HG03565 (cell line): ENCODE data around the gene ESPN.

ENCODE experiments used
- ATAC-seq: cut with Tn5 transposase; IDR thresholded peaks from one replicate; pipeline ENCODE4 v1.9.1; 2021; ENCODE audit warnings: mild to moderate bottlenecking, moderate library complexity; ENCODE audit not compliant: unreplicated experiment

The ESPN gene

DNA sequence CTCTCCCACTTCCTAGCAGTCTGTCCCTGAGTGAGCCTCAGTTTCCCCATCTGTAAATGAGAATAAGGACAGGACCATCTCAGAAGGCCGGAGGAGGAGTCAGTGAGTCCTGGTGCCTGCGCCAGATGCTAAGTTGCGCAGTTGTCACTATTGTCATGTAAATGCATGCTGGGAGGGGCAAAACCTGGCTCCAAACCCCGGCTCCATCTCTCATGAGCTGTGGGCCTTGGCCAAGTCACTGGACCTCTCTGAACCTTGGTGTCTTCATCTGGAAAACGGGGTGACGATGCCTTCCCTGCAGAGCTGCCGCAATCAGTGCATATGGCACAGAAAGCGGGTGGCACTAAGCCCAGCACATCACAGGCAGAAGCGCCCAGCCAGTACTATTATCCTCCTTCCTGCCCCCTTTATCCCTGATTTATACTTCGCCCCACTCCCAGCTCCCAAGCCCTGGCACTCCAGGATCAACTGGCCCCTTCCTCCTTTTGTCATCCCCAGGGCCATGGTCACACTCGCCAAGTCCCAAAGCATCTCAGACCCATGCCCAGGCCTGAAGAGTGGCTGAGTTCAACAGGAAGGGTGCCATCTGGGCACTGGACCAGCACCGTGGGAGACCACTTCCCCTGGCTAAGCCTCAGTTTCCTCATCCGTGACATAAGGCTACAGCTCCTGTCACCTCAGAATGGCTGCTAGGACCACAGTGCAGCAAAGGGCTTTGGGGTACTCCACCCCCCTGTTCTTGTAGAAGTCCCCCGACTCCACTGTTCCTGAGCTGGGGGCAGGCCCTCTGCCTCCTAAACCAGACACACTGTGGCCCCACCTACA lies 71.2 kb downstream of the ESPN start:
- ATAC-seq: no peak

DNA sequence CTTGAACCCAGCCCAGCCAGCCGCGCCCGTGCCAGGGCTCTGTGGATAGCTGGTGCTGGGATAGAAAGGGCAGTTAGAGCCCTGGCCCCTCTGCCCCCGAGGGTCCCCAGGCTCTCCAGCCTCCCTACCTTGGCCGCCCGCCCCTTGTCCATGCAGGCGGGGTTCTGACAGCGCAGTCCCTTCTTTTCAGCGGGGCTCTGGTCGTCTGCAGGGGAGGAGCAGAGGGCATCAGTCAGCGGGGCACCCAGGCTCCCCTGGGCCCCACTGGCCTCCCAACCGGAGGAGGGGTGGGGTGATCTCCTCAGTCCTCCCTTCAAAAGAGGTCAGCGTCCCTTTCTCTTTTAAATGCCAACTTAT lies 71.8 kb downstream of the ESPN start:
- ATAC-seq: no peak

DNA sequence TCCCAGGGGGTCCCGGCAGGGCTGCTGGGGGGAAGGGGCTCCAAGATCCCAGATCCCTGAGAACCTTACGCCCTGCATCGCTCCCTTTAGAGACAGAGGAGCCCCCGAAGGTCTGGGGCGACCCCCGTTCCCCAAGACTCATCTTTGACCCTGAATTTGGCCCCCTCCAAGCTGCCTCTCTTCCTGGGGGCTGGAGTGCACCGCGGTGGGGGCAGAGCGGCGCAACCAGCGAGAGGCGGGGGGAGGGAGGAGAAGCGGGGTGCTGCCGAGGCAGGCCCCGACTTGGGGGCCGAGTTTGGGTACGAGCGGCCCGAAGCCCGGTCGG lies 72.3 kb downstream of the ESPN start:
- no peak for ATAC-seq

DNA sequence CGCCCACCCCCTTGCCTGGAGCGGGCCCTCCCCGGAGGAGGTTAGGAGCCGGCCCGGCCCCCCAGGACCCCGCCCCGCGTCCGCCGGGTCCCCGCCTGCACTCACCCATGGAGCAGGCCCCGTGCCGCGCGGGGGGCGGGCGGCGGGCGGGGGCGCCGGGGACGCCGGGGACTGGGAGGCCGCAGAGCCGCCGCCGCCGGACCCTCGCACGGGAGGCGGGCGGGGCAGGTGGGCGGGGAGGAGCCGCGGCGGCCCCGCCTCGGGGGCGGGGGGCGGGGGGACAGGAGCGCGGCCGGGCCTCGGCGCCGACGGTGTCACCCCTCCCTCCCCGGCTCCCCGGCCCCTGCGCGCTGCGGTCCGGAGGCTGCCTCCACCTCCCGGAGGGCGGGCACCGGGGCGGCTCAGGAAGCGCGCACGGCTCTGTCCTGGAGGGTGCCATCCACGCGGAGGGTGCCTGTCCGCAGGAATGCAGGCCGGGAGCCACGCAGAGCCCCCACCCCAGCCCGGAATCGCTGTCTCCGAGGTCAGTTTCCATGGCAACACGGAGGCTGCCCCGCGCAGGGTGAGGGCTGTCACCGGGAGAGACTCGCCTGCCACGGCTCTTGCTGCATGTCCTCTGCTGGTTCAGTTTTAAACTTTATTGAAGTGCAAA lies 72.8 kb downstream of the ESPN start:
- ATAC-seq: no peak

DNA sequence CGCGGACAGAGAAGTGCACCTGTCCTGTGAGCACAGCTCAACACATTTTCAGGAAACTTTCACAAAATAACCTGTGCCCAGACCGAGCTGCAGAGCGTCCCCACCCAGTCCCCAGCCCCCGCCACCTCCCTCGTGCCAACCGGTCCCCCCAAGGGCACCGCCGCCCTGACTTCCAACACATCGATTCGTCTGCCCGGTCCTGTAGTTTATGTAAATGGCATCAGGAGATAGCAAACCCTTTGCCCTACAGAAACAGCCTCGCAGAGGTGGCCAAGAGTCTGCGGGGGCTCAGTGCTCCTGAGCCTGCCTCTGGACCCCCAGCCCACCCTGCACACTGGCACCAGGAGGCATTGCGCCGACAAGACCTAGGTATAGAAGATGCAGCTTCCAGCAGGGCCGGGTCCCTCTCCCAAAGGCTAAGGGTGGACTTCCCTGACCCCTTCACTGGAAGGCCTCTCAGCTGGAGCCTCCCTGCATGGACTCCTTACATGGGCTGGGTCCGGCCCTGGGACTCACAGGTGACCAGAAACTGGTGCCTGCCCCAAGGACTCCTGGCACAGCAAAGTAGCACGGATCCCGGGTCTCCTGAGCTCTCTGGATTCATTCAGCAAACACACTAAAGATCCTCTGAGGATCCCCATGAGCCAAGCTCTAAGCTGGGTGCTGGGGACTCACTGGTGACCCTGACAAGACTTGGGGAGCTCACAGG lies 73.4 kb downstream of the ESPN start:
- ATAC-seq: no peak

DNA sequence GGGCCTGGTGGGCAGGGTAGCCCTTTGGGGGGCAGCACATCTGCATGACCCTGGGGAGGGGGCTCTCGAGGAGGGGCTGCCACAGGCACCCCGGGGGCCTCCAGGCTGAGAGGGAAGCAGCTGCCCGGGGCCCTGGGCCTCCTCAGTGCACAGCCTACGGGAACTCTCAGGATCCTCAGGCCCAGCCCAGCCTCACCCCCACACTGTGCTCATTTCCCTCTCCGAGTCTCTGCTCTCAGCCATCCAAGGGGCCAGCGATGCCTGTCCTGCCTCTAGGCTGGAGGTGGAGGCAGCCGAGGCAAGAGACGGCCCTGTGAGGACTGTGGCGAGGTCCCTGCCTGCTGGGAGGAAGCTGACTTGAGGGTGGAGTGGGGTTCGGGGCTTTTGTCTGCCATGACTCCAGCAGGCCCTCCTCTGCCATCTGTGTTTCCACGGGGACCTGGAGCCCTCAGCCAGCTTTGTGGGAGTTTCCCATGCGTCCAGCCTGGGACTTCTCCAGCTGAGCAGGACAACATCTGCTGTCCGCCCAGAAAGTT lies 74.1 kb downstream of the ESPN start:
- ATAC-seq: no peak

DNA sequence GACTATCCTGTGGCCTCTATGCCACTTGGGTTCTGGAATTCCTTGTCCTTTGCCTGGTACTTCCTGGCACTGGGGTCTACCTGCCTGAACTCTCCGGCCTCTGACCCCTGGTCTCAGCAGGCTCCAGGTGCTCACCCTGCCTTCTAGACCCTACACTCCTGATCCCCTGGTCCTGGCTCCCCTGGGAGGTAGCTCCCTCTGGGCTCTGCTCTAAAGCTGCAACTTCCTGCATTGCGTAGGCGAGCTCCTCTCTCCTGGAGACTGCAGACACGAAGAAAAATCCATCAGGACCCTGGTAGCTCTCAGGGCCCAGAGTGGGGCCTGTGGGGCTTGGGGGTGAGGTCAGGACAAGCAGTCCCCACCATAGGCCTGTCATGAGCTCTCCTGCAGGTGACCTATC lies 74.7 kb downstream of the ESPN start:
- no peak for ATAC-seq

DNA sequence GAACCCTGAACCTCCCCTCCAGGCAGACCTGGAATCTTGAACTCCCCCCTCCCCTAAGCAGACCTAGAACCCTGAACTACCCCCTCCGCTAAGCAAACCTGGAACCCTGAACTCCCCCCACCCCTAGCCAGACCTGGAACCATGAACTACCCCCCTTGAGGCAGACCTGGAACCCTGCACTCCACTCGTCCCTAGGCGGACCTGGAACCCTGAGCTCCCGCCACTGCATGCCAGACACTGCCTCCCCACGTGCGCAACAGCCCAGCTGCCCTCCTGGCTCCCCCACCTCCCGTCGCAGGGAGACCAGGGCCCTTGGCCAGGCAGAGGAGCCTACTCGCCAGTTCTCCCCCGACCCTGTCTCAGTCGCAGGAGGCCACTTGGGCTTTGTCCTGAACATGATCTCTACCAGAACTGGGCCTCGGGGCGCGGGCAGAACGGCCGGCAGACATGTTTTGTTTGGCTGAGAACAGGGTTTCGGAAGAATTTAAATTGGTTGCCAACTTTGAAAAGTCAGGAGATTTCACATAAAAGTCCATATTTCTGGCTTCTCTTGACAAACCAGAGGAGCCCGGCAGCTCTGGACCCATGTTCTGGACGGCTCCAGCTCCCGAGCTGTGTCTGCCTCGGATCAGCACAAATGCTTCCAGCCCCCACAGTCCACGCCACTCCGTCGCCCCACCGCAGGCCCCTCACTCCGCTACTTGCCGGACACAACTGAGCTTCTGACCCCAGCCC lies 76.1 kb downstream of the ESPN start:
- ATAC-seq: no peak

DNA sequence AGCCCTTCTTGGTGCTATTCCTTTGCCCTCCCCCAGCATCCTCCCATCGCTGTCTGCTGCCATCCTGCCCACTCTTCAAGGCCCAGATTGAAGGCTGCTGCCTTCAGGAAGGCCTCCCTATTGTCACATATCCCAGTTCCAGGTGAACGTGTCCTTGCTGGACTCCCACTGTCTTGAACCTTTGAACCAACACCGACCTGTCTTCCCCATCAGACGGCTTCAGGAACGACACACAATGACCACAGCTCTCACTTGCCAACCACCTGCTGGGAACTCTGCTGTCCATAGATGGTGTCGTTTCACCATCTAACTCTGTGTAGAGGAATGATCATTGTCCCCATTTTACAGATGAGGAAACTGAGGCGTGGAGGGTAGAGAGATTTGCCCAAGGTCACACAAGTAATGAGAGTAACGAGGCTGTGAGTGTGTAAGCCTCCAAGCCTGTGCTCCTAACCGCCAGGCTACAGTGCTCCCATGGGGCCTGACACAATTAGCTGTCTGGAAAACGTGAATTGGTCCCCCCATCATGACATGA lies 76.8 kb downstream of the ESPN start:
- no peak for ATAC-seq

DNA sequence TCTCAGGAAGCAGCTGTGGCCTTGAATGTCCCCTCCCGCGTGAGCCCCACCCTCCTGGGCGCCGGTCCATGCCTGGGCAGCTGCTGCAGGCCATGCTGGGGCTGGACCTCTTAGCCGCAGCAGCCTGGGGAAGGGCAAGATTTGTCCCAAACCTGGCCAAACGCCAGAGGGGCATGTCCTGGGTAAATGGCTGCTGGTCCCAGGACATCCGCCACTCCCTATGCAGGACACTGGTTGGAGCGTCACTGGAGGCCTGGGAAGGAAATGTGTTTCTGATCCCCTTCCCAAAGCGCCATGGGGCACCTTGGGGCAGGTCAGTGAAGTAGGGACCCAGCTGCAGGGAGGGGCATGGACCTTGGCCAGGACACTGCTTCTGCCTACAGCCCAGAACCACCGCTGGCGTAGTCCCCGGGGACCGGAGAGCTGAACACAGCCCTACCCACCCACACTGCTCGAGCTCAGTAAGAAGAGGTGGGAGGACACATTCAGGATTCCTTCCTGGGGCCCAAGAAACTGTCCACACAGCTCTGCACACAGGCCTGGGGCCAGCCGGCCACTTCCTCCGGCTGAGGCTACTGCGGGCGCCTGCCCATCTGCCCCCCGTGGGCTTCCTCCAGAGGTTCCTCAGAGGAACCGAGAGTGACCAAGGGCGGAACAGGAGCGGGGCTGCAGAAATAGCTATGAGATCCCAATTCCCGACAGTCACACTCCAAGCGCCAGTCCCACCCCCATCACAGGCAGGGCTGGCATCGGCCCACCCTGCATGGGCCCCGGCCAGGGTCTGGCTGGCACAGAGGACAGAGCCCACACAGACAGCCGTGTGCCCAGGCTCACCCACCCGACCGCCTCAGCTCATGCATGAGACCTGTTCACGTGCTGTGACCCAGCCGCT lies 77.7 kb downstream of the ESPN start:
- no peak for ATAC-seq

DNA sequence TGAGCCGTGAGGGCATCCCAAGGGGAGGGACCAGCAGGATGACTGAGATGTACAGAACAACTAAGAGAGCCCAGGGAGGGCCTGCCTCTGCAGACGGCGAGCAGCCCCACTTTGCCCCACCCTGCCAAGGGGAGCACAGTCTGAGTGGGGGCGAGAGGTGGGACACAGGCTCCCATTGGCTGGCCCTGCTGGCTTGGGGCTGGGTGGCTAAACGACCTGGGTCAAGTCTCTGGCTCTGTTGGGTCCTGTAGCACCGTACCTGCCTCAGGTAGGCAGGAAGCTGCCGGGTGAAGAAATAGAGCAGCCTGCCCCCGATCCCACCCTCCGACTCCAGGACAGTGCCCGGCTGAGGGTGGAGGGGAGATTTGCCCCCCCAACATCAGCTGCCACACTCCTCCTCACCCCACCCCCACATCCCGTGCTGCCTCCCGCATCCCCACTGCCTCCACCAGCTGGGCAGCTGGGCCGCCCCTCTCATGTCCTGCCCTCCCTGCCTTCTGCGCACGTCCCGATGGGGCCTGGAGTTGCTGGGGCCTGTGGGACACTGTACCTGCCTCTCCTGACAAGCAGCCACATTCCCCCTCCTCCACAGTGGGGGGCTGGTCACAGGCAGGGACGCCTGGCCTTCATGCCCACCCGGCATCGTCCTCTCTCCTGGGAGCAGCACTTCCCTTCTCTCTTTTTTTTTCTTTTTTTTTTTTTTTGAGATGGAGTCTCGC lies 79.5 kb downstream of the ESPN start:
- no peak for ATAC-seq

DNA sequence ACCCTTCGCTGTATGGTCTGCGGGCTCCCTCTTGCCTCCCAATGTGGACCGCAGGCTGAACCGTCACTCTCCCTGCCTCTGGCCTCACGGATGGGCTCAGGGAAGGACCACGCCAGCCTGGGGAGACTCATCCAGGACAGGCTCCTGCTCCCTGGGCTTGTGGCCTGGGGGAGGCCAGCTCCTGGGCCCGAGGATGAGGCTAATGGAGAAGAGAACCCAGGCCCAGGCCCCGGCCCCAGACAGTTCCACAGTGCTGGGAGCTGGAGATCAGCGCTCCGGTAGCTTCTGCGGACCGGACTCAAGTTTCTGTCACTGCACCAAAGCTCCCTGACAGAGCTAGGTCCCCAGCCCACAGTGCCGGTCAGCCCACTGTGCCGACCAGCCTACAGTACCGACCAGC lies 80.3 kb downstream of the ESPN start:
- no peak for ATAC-seq

DNA sequence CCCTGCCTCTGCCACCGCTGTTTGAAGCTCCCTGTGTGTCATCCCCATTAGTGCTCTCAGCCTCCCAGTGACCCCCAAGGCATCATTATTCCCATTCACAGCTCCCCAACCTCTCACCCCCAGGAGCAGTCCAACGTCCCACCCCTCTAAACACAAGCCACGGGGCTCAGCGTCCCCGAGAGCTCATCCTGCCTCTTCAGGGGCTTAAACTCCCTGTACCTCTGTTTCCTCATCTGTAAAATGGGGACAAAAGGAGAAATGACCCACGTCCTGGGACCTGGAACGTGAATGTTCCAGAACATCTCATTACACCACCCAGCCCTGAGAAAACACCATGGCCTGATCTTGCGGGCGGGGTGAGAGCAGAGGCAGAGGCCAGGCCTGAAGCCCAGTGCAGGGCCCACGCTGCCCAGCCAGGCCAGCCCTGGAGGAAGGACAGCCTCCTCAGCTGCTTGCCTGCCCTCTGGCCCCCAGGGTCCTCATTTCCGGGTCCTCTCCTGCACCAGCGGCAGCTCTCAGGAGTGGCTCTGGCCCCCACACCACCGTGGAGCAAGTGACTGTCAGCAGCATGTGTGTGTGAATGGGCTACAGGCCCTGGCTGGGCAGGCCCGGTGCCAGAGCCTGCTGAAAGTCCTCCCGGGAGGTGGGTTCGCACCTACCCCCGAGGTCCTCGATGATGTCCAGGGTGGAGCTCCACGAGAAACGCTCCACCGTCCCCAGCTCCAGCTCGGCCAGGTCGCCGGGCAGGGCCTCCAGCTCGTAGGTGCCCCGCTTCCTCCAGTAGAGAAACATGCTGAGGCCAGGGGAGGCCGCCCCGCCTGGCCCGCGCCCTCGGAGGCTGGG lies 81.0 kb downstream of the ESPN start:
- ATAC-seq: no peak

DNA sequence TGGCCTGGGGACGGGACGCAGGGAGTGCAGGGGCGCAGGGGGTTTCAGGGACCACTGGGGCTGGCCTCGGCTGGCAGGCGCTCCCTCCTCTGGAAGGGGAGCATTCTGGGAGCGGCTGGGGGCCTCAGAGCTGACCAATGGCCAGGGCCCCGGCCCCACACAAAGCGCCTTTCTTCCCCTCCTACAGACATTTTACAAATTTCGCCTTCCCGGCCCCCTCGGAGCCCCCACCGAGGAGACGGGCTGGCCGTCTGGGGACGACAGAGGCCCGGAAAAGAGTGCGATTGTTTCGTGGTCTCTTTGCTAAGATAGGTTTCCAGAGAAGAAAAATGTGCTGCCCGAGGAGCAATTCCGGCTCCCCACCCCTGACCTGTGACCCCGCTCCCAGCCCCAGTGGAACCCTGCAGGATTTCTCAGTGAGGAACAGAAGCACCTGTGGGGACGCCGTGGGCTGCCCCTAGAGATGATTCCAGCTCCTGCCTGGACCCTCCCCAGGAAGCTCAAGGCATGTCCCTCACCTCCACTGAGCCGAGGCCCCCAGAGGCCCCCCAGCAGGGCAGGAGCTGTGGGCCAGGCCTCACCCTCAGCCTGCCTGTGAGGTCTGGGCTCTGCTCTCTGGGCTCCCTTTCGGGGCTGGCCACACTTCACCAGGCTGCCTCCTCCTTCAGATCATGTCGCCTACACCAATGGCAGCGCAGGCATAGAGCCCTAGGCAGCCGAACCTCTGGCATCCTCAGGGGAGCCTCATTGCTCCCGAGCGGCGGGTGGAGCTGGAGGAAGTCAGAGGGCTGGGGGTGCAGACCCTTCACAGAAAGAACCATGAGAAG lies 81.8 kb downstream of the ESPN start:
- ATAC-seq: no peak

DNA sequence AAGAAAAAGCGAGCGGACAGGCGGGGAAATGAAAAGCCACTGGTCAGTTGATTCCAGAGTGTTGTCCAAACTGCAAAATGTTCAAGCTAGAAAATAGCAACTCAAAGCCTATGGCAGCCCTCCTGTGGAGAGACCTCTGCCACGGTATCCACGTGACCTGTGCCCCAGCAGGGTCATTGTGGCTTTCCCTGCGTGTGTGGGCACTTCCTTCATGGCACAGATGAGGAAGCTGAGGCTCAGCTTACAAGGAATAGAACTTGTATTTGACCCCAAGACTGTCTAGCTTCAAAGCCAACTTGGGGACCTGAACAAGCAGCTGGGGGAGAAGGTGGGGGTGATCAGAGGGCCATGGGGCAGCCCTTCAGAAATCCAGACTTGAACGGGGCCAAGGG lies 82.5 kb downstream of the ESPN start:
- ATAC-seq: no peak

DNA sequence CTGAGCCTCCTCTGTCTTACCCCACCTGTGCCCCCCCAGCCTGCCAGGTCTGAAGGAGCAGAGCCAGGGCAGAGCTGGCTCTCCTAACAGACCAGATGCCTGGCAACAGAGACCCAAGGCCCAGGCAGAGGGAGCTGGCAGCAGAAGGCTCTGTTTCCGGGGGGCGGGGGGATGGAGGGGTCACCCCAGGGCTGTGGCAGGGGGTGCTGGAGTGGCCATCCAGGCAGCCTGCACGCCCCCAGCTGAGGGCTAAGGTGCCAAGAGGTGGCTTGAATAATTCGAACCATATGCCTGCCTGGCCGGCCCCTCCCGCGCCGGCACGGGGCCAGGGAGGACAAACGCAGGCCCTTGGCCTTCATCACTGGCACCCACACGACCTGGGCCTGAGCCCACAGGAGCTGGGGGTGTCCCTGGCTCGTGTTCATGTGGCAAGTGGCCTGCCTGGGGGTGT lies 82.9 kb downstream of the ESPN start:
- no peak for ATAC-seq

DNA sequence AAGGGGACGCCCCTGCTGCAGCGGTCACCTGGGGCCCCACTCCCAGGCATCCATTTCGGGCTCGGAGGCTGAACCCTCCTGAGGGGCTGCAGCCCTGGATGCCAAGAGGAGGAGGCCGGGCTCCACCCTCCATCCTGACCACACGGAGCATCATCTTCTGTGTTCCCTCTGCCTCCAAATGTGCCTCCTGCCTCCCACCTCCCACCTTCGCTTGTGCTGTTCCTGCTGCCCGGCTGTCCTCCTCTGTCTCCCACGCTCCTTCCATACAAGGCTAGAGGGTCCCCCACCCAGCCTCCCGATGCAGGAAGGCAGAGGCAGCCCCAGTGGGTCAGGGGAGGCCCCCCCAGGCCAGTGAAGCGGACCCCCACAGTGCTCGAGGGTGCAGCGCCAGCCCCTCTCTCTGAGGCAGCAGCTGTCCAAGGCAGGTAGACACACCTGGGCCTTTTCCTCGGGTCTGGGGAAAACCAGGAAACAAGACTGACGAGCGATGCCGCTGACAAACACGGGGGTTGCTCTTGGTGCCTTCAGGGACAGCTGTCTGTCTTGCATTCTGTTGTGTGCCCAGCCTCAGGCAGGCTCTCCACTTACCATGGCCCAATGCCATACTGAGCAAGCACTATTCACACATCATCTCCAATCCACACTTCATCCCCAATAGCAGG lies 83.7 kb downstream of the ESPN start:
- no peak for ATAC-seq
